OCI-LY7 (cell line): ENCODE data around the gene SMPDL3B.

Experiments
- CTCF ChIP-seq: fragments of 200-600 bp; sonication (generic); conservative IDR thresholded peaks from 2 replicates; pipeline ENCODE4 v1.5.1; 2014; ENCODE audit warnings: mild to moderate bottlenecking, antibody characterized with exemption, low read length, moderate library complexity, mixed read lengths
- EZH2phosphoT487 ChIP-seq: fragments of 200-600 bp; sonication (generic); IDR thresholded peaks from 2 replicates; pipeline ENCODE4 v1.6.1; 2018; ENCODE audit warnings: low read depth, borderline replicate concordance, mild to moderate bottlenecking, mixed run types, antibody characterized with exemption, low read length, moderate library complexity, mixed read lengths

DNA sequence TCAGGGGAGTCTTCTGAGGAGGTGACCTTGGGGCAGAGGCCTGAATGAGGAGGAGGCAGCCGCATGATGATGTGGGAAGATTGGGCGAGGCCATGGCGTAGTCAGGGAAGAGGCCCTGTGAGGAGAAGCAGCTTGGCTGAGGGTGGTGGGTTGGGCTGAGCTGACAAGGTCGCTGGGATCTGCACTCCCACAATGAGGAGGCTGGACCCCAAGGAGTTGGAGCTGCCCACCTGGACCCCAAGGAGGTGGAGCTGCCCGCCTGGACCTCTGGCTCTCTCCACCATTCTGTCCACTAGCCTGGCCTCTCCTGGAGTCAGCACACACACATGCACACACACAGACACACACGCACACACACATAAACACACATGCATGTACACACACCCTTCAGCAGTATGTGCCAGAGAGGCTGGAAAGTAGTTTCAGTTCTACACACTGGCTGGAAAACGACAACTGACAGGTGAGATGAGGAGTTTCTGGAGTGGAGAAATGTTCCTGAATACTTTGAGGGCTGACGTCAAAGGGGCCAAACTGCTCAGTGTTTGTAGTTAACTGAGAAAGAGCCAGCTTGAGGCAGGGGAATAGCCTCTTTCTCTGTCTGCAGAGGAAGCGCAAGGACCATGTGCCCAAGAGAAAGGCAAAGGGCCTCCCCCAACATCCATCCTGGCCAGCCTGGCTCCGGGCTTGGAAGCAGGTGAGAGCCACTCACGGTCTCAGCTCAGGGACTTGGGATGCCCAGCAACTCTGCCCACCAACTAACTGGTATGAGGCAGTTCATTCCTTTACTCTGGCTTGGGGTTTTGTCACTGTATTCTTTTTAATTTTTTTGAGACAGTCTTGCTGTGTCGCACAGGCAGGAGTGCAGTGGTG is 7.1 kb downstream of the SMPDL3B start:
- TF ChIP-seq CTCF (no peak), EZH2phosphoT487 (no peak)
